Coronary artery (tissue), 2 donors: ENCODE results near the gene TPO.

ENCODE experiments used
- DNase-seq: peaks from one replicate; pipeline ENCODE4 v3.0.0-alpha.2; 2017; ENCODE audit warnings: low spot score
- H3K27ac ChIP-seq, 2 donors: fragments of 200-600 bp; sonication (generic); one replicate each; pipeline ENCODE4 v1.5.1; 2016 to 2019
- H3K4me3 ChIP-seq: fragments of 200-600 bp; sonication (generic); 2 replicates; pipeline ENCODE4 v1.5.1; 2016; ENCODE audit warnings: mild to moderate bottlenecking, moderate library complexity
- CTCF ChIP-seq: fragments of 200-600 bp; sonication (generic); IDR thresholded peaks from one replicate; pipeline ENCODE4 v1.5.1; 2019; ENCODE audit warnings: antibody characterized with exemption

TPO gene

GRCh38 chr2:1413156-1413710 is at the start of gene TPO:
Gene TPO (plus strand): TSS chr2:1413463. CDS start chr2:1414409, 946 bp downstream.
- Histone ChIP-seq H3K4me3 (no peak within 1 kb of the TSS), H3K27ac (no peak within 1 kb of the TSS)
- no peak for TF ChIP-seq CTCF
- no peak for DNase-seq

GRCh38 chr2:1366546-1367134 is 46.6 kb upstream of the TPO start:
- TF ChIP-seq CTCF, result no peak
- Histone ChIP-seq H3K4me3 (no peak overlapping the region), H3K27ac (no peak overlapping the region)
- no peak for DNase-seq

- Histone ChIP-seq H3K4me3 (no peak overlapping the region), H3K27ac (no peak overlapping the region)
- no peak for TF ChIP-seq CTCF
- DNase-seq, result no peak
Observed at GRCh38 chr2:1367601-1368000, 45.7 kb upstream of the TPO start.

GRCh38 chr2:1369905-1370304 is 43.4 kb upstream of the TPO start:
- Histone ChIP-seq H3K4me3 (no peak overlapping the region), H3K27ac (no peak overlapping the region)
- no peak for DNase-seq
- no peak for TF ChIP-seq CTCF

GRCh38 chr2:1370461-1370860 is 42.8 kb upstream of the TPO start:
- H3K27ac ChIP-seq, result no peak overlapping the region
- DNase-seq, result no peak

GRCh38 chr2:1371082-1371481 is 42.2 kb upstream of the TPO start:
- DNase-seq, result no peak
- Histone ChIP-seq H3K4me3 (no peak overlapping the region), H3K27ac (no peak overlapping the region)
- TF ChIP-seq CTCF, result no peak

More at GRCh38 chr2:1370461-1370860, 42.8 kb upstream of the TPO start:
- TF ChIP-seq CTCF, result no peak
- no peak overlapping the region for H3K4me3 ChIP-seq

GRCh38 chr2:1373830-1374229 is 39.4 kb upstream of the TPO start:
- no peak for DNase-seq
- no peak overlapping the region for H3K4me3 ChIP-seq
- TF ChIP-seq CTCF, result no peak
- H3K27ac ChIP-seq, result no peak overlapping the region
